BE2C (cell line): Measurements from ENCODE around the gene CYP19A1.

Experiments
- DNase-seq: peaks from one replicate; pipeline ENCODE4 v3.0.0-alpha.2; 2020
- H3K27me3 ChIP-seq: fragments of 250-450 bp; sonication (Bioruptor Pico); 2 replicates; pipeline ENCODE4 v1.5.1; 2020; ENCODE audit warnings: mild to moderate bottlenecking
- H3K36me3 ChIP-seq: fragments of 250-450 bp; sonication (Bioruptor Pico); 2 replicates; pipeline ENCODE4 v1.5.1; 2020; ENCODE audit warnings: mild to moderate bottlenecking
- H3K4me1 ChIP-seq: fragments of 250-450 bp; sonication (Bioruptor Pico); 2 replicates; pipeline ENCODE4 v1.5.1; 2020
- H3K4me3 ChIP-seq: 2 replicates; pipeline ENCODE4 v1.5.1; 2011; ENCODE audit warnings: low read depth, low read length
- H3K9me3 ChIP-seq: fragments of 250-450 bp; sonication (Bioruptor Pico); 2 replicates; pipeline ENCODE4 v1.5.1; 2020
- TF ChIP-seq, protein P1 (sequence below): IDR thresholded peaks from 2 replicates; pipeline ENCODE4 v1.5.1; 2012; ENCODE audit warnings: mild to moderate bottlenecking, low read depth, low read length

CYP19A1 gene

DNA sequence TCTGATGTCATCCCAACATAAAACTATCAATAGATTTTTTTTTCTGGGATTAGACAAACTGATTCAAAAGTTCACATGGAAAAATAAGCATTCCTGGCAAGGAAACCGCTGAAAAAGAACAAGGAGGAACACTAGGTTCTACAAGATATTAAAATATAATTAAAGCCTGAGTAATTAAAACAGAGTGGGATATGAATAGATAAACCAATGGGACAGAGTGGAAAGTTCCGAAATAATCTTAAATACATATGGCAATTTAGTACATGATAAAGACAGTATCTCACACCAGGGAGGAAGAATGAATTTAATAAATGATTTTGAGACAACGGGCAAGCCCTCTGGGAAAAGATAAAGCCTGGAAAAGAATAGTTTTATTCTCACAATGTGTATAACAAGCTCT lies 7.7 kb upstream of the CYP19A1 start:
- Histone ChIP-seq H3K27me3 (peaks cover 3% of the 10 kb centered on the region; the same call in 1 of the 2 replicates), H3K9me3 (no peaks in the 10 kb centered on the region), H3K4me1 (peaks cover 7% of the 10 kb centered on the region), H3K4me3 (no peak overlapping the region), H3K36me3 (no peaks in the 10 kb centered on the region)
- DNase-seq = no peak
- TF ChIP-seq, protein P1, sequence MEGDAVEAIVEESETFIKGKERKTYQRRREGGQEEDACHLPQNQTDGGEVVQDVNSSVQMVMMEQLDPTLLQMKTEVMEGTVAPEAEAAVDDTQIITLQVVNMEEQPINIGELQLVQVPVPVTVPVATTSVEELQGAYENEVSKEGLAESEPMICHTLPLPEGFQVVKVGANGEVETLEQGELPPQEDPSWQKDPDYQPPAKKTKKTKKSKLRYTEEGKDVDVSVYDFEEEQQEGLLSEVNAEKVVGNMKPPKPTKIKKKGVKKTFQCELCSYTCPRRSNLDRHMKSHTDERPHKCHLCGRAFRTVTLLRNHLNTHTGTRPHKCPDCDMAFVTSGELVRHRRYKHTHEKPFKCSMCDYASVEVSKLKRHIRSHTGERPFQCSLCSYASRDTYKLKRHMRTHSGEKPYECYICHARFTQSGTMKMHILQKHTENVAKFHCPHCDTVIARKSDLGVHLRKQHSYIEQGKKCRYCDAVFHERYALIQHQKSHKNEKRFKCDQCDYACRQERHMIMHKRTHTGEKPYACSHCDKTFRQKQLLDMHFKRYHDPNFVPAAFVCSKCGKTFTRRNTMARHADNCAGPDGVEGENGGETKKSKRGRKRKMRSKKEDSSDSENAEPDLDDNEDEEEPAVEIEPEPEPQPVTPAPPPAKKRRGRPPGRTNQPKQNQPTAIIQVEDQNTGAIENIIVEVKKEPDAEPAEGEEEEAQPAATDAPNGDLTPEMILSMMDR = no peak

DNA sequence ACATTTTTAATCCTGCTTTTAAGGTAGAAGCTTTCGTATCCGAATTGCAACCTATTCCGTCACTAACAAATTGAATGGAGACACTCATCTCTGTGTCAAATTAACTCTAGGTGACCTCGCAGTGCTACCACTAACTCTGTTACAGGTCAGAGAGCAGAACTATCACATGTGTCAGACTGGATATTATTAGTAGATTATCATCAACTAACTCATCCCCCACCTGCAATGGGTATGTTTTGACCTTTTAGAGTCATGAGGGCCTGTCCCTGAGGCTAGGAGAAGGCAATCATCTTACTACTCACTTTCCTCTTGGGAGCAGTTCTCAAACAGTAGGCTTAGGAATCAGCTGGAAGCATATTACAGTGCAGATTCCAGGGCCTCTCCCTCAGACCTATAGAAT lies 5.1 kb upstream of the CYP19A1 start:
- Histone ChIP-seq H3K36me3 (no peaks in the 10 kb centered on the region), H3K27me3 (peaks cover 3% of the 10 kb centered on the region; the same call in 1 of the 2 replicates), H3K4me1 (peaks cover 7% of the 10 kb centered on the region), H3K9me3 (no peaks in the 10 kb centered on the region), H3K4me3 (no peak overlapping the region)
- DNase-seq = no peak
- TF ChIP-seq, protein P1 = no peak

DNA sequence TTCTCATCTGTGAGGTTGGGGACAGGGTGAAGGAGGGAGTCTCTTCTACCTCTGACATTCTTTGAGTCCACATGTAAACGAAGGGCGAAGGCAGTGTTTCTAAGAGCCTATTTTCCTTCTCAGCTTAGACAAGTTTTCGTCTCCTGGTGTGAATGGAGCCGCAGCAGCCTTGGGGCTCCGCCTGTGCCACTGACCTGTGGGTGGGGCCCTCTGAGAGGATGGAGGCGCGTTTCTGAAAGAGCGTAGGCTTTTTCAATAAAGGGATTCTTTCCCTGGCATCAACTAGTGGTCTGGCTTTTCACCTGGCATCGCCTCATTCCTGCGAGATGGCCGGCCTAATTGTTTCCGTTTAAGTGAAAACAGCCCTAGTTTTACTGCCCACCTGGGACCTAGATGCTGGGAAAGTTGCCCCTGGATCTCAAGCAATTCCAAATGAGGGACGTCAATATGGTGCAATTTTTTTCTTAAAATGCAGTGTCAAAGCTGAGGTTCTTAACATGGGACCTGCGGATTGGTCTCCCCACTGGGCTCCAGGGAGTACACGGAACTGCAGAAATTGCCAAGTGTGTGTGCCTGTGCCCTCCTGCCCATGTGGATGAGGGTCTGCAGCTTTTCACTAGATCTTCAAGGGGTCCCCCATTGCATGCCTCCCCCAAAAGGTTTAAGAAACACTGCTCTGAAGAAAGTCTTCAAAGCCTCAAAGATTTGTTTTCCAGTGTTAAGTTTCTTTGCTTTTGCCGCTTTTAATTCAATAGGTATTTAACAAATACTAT lies 4.0 kb upstream of the CYP19A1 start:
- Histone ChIP-seq H3K4me1 (peaks cover 7% of the 10 kb centered on the region), H3K9me3 (no peaks in the 10 kb centered on the region), H3K27me3 (peaks cover 3% of the 10 kb centered on the region; the same call in 1 of the 2 replicates), H3K4me3 (peak overlapping the region; percentile 45), H3K36me3 (no peaks in the 10 kb centered on the region)
- DNase-seq = no peak
- TF ChIP-seq, protein P1 = no peak

DNA sequence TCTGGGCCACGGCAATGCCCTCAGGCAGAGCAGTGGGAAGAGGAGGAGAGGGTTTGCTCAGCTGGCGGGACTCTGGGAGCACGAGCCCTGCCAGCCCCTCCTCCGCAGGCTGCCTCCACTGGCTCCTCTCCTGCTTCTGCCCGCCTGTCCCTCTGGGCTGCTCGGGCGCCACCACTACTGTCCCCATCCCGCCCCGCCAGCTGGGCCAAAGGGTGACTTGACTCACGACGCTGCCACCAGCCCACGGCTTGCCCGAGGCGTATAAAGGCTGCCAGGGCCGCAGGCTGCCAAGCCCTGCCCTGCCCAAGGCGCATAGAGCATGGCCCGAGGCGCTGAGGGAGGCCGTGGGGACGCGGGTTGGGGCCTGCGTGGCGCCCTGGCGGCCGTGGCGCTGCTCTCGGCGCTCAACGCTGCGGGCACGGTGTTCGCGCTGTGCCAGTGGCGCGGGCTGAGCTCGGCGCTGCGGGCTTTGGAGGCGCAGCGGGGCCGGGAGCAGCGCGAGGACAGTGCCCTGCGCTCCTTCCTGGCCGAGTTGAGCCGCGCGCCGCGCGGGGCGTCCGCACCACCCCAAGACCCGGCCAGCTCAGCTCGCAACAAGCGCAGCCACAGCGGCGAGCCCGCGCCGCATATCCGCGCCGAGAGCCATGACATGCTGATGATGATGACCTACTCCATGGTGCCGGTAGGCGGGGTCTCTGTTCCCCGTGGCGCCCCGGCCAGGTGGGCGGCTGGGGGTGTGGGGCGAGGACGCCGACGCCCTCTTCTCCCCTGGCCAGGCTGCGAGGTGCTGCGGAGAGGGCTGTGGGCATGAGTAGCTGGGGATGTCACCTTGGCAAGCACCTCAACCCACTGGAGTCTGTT lies 3.2 kb upstream of the CYP19A1 start, which contains the start of gene GLDN:
TSS of gene GLDN (plus strand) at position 290 of the 861 bp plus-strand sequence. CDS start at position 320, 30 bp downstream.
- TF ChIP-seq, protein P1 = no peak
- Histone ChIP-seq H3K27me3 (peaks cover 3% of the 10 kb centered on the region; the same call in 1 of the 2 replicates), H3K4me3 (peak within 1 kb of the TSS; percentile 45), H3K4me1 (peaks cover 7% of the 10 kb centered on the region), H3K9me3 (no peaks in the 10 kb centered on the region), H3K36me3 (no peaks in the 10 kb centered on the region)
- peak; percentile 56 for DNase-seq

DNA sequence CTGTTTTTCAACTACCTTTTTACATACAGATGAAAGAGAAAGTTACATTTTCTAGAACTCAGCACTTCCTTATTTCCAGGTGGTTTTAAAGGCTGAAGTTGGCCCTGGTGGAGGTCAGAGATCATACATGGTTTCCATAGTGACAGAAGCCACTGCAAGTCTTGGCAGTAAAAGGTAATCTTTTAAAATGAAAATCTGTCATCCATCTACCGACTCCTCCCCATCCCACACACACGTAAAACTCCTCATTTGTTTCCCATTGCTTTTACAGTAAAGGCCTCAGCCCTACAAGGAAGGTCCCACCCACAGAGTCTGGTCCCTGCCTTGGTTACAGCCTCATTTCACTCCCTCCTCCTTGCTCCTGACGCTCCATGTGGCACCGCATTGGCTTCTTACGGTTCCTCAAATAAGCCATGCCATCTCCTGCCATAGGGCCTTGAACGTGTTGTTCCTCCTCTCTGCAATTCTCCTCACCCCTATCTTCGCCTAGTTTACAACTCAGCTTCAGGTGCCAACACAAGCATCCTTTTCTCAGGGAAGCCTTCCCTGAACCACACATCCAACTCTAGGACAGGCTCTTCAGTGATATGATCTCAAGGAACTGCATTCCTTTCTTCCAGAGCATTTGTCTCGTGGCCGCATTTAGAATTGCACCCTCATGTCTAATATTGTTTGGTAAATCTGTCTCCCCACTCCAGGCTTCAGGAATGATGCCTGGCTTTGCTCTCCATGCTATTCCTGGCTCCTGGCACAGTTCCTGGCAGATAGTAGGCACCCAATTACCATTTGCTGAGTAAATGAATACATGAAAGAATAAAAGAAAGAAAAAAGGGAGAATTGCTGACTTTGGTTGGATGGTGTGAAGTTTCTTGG lies 2.6 kb downstream of the CYP19A1 start:
- H3K4me1 ChIP-seq = no peaks in the 10 kb centered on the region
- no peaks in the 10 kb centered on the region for H3K27me3 ChIP-seq
- TF ChIP-seq, protein P1 = no peak
- H3K9me3 ChIP-seq = no peaks in the 10 kb centered on the region
- no peaks in the 10 kb centered on the region for H3K36me3 ChIP-seq
- DNase-seq = no peak
- no peak overlapping the region for H3K4me3 ChIP-seq
